Measurements from ENCODE around the gene PRKG1. TPM values are rescaled to one million over a fixed set of nuclear protein-coding genes. Genes with fewer than 3 reads are reported as not detected.

PRKG1 gene
- polyA plus RNA-seq, 4 donors = 0.45 to 7.4 (median 1.3) TPM

DNA sequence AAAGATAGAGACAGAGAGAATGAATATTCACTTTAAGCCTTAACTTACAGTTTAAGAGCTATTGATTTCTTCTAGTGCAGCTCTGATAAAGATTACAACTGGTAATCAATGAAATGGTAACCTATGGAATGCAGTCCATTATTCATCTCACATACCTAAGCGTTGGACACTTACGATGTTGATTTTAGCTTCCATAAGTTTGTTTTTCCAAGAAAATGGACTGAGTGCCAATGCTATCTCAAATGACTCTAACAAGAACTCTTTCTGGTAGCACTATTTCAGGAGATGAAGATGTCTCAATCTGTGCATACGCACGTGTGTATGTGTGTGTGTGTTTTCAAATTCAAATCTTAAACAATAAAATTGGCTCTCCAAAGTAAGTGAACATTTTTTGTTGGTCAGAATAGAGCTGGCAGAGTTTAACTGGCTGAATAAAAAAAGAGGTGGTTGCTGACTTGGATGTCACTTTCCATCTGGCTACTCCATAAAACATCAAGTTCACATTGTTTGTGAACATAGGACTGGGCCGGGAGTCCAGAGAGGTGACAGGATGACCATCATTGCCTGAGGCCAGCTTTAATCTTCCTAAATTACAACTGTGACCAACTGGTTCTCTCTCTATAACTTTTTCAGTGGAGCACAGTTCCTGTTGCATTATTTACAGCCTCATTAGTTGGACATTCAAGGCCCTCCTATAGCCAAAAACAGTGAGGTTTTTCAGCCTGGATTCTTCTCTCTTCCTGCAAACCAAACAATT lies 732.0 kb downstream of the PRKG1 start:
- Histone ChIP-seq H3K9me3 (ENCODE audit: control insufficient read depth in 2 of 2, insufficient read depth in 1 of 2, low read depth in 1 of 2, low read length in 1 of 2) (no peaks in the 10 kb centered on the region), H3K4me3 (ENCODE audit: low read depth in 1 of 3, low read length in 3 of 3) (no peak overlapping the region), H3K27ac (ENCODE audit: low read depth in 1 of 3, low read length in 2 of 3) (no peak overlapping the region), H3K36me3 (ENCODE audit: control insufficient read depth in 3 of 3, insufficient read depth in 2 of 3, low read depth in 1 of 3, low read length in 3 of 3) (no peaks in the 10 kb centered on the region), H3K27me3 (ENCODE audit: control insufficient read depth in 3 of 3, insufficient read depth in 3 of 3, low read length in 3 of 3) (no peaks in the 10 kb centered on the region), H3K4me1 (ENCODE audit: control insufficient read depth in 3 of 3, insufficient read depth in 2 of 3, low read depth in 1 of 3, low read length in 2 of 3) (no peaks in the 10 kb centered on the region)
- WGBS, 3 donors = 90 to 92% (median 92%) methylated on average over 5 of the region's 5 CpGs
- FAIRE-seq = no peak
- no peak for DNase-seq

DNA sequence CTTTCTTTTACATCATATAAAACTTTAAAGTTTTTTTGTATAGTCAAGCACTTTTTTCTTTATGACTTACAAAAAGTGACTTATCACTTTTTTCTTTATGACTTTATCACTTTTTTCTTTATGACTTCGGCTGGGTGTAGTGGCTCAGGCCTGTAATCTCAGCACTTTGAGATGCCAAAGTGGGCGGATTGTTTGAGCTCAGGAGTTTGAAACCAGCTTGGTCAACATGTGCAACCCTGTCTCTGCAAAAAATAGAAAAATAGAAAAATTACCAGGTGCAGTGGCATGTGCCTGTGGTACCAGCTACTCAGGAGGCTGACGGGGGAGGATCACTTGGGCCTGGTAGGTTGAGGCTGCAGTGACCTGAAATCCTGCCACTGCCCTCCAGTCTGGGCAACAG lies 733.9 kb downstream of the PRKG1 start:
- Histone ChIP-seq H3K4me3 (ENCODE audit: low read depth in 1 of 3, low read length in 3 of 3) (no peak overlapping the region), H3K4me1 (ENCODE audit: control insufficient read depth in 3 of 3, insufficient read depth in 2 of 3, low read depth in 1 of 3, low read length in 2 of 3) (no peaks in the 10 kb centered on the region), H3K27me3 (ENCODE audit: control insufficient read depth in 3 of 3, insufficient read depth in 3 of 3, low read length in 3 of 3) (no peaks in the 10 kb centered on the region), H3K36me3 (ENCODE audit: control insufficient read depth in 3 of 3, insufficient read depth in 2 of 3, low read depth in 1 of 3, low read length in 3 of 3) (no peaks in the 10 kb centered on the region), H3K9me3 (ENCODE audit: control insufficient read depth in 2 of 2, insufficient read depth in 1 of 2, low read depth in 1 of 2, low read length in 1 of 2) (no peaks in the 10 kb centered on the region), H3K27ac (ENCODE audit: low read depth in 1 of 3, low read length in 2 of 3) (no peak overlapping the region)
- 49 to 70% (median 67%) methylated on average over 3 of the region's 3 CpGs for WGBS, 3 donors
- no peak for FAIRE-seq
- DNase-seq = no peak

DNA sequence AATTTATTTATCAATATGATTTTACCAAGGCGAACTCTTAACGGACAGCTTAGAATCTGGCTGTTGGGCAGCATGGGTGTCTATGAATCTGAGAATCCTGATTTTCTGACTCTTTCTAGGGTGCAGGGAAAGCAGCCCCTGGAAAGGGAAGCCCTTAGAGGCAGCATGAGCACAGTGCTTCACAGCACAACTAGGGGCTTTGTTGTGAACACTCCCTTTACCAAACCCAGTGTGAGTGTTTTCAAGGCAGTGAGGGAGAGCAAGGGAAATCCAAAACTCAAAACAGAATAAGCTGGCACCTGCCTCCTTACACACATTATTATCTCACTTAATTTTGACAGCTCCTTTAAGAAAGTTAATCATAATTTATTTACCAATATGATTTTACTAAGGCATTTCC lies 741.4 kb downstream of the PRKG1 start:
- 63 to 95% (median 94%) methylated on average over 2 of the region's 2 CpGs for WGBS, 3 donors
- DNase-seq (no peak), FAIRE-seq (no peak)

DNA sequence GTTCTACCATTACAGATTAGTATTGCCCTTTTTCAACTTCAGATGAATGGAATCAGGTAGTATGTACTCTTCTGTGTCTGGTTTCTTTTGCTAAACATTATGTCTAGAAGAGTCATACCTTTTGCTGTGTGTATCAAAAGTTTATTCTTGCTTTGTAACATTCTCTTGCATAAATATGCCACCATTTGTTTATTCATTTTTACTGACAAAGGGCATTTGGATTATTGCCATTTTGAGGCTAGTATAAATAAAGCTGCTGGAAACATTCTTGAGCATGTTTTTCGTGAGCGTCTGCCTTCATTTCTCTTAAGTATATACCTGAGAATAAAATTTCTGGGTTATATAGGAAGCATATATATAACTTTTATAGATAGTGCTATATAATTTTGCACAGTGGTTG lies 746.8 kb downstream of the PRKG1 start:
- Histone ChIP-seq H3K27ac (ENCODE audit: low read depth in 1 of 3, low read length in 2 of 3) (no peak overlapping the region), H3K4me1 (ENCODE audit: control insufficient read depth in 3 of 3, insufficient read depth in 2 of 3, low read depth in 1 of 3, low read length in 2 of 3) (no peaks in the 10 kb centered on the region), H3K4me3 (ENCODE audit: low read depth in 1 of 3, low read length in 3 of 3) (no peak overlapping the region), H3K9me3 (ENCODE audit: control insufficient read depth in 2 of 2, insufficient read depth in 1 of 2, low read depth in 1 of 2, low read length in 1 of 2) (no peaks in the 10 kb centered on the region), H3K36me3 (ENCODE audit: control insufficient read depth in 3 of 3, insufficient read depth in 2 of 3, low read depth in 1 of 3, low read length in 3 of 3) (no peaks in the 10 kb centered on the region), H3K27me3 (ENCODE audit: control insufficient read depth in 3 of 3, insufficient read depth in 3 of 3, low read length in 3 of 3) (no peaks in the 10 kb centered on the region)
- whole genome bisulfite sequencing, 3 donors = 63 to 66% (median 65%) methylated on average over 2 of the region's 2 CpGs
- FAIRE-seq (no peak), DNase-seq (no peak)

More for the DNA sequence above, 741.4 kb downstream of the PRKG1 start:
- no peaks in the 10 kb centered on the region for H3K36me3 ChIP-seq (ENCODE audit: control insufficient read depth in 3 of 3, insufficient read depth in 2 of 3, low read depth in 1 of 3, low read length in 3 of 3)
- no peak overlapping the region for H3K27ac ChIP-seq (ENCODE audit: low read depth in 1 of 3, low read length in 2 of 3)
- H3K4me1 ChIP-seq (ENCODE audit: control insufficient read depth in 3 of 3, insufficient read depth in 2 of 3, low read depth in 1 of 3, low read length in 2 of 3) = no peaks in the 10 kb centered on the region
- no peaks in the 10 kb centered on the region for H3K27me3 ChIP-seq (ENCODE audit: control insufficient read depth in 3 of 3, insufficient read depth in 3 of 3, low read length in 3 of 3)
- no peaks in the 10 kb centered on the region for H3K9me3 ChIP-seq (ENCODE audit: control insufficient read depth in 2 of 2, insufficient read depth in 1 of 2, low read depth in 1 of 2, low read length in 1 of 2)
- H3K4me3 ChIP-seq (ENCODE audit: low read depth in 1 of 3, low read length in 3 of 3) = no peak overlapping the region

DNA sequence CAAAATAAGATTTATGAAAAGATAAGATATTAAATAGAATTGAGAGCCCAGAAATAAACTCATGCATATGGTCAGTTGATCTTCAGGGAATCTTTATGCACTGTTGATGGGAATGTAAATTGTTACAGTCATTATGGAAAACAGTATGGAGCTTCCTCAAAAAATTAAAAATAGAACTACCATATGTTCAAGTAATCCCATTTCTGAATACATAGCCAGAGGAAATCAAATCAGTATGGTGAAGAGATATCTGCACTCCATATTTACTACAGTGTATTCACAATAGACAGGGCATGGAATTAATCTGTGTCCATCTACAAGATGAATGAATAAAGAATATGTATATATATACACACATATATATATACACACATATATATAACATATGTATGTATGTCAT lies 747.5 kb downstream of the PRKG1 start:
- H3K36me3 ChIP-seq (ENCODE audit: control insufficient read depth in 3 of 3, insufficient read depth in 2 of 3, low read depth in 1 of 3, low read length in 3 of 3) = no peaks in the 10 kb centered on the region
- no peak overlapping the region for H3K4me3 ChIP-seq (ENCODE audit: low read depth in 1 of 3, low read length in 3 of 3)
- H3K9me3 ChIP-seq (ENCODE audit: control insufficient read depth in 2 of 2, insufficient read depth in 1 of 2, low read depth in 1 of 2, low read length in 1 of 2) = no peaks in the 10 kb centered on the region
- no peaks in the 10 kb centered on the region for H3K4me1 ChIP-seq (ENCODE audit: control insufficient read depth in 3 of 3, insufficient read depth in 2 of 3, low read depth in 1 of 3, low read length in 2 of 3)
- H3K27ac ChIP-seq (ENCODE audit: low read depth in 1 of 3, low read length in 2 of 3) = no peak overlapping the region
- no peaks in the 10 kb centered on the region for H3K27me3 ChIP-seq (ENCODE audit: control insufficient read depth in 3 of 3, insufficient read depth in 3 of 3, low read length in 3 of 3)
- FAIRE-seq = no peak
- DNase-seq = no peak

DNA sequence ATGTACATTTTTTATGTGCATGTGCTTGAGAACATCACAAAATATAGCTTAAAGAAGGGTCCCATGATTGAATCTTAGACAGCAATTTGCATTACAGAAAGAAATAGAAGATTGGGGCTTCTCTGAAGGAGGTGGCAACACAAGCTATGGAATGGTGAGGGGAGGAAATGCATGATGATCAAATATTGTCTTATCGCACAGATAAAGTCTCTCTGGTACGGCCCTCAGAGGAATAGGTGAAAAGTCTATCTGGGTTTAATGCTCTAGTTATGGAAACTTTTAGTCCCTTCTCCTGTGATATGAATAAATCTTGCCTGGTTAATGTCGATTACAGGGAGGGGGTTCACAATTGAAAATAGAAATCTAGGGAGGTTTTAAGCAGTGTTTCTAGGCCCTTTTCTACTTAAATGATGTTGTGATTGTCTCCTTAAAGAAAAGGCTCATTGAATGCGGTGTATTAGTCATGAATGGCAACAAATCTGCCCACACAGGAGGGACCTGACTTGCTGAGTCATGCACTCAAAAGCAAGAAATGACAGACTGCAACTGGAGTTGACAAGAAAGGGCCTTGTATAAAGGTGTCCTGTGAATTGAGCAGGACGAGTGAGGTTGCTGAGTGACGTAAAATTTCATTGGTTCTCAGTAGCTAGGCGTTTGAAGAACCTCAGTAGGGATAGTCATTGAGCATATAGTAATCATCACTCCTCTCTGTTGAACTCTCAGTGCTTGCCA lies 758.5 kb downstream of the PRKG1 start:
- WGBS, 3 donors = 78 to 85% (median 80%) methylated on average over 7 of the region's 7 CpGs
- no peak for FAIRE-seq
- no peaks in the 10 kb centered on the region for H3K36me3 ChIP-seq (ENCODE audit: control insufficient read depth in 3 of 3, insufficient read depth in 2 of 3, low read depth in 1 of 3, low read length in 3 of 3)

DNA sequence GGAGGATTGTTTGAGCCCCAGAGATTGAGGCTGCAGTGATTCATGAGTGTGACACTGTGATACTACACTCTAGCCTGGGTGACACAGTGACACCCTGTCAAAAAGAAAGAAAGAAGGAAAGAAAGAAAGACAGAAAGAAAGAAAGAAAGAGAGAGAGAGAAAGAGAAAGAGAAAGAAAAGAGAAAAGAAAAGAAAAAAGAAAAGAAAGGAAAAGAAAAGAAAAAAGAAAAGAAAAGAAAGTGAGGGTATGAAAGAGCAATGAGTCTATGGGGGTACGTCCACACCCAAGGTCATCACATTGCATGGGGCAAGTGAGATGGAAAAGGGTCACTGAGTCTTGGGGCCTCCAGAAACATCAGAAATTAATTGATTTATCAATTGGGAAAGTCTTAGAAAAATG lies 760.3 kb downstream of the PRKG1 start:
- Histone ChIP-seq H3K9me3 (ENCODE audit: control insufficient read depth in 2 of 2, insufficient read depth in 1 of 2, low read depth in 1 of 2, low read length in 1 of 2) (no peaks in the 10 kb centered on the region), H3K4me1 (ENCODE audit: control insufficient read depth in 3 of 3, insufficient read depth in 2 of 3, low read depth in 1 of 3, low read length in 2 of 3) (no peaks in the 10 kb centered on the region), H3K36me3 (ENCODE audit: control insufficient read depth in 3 of 3, insufficient read depth in 2 of 3, low read depth in 1 of 3, low read length in 3 of 3) (no peaks in the 10 kb centered on the region), H3K27ac (ENCODE audit: low read depth in 1 of 3, low read length in 2 of 3) (no peak overlapping the region), H3K4me3 (ENCODE audit: low read depth in 1 of 3, low read length in 3 of 3) (no peak overlapping the region), H3K27me3 (ENCODE audit: control insufficient read depth in 3 of 3, insufficient read depth in 3 of 3, low read length in 3 of 3) (no peaks in the 10 kb centered on the region)
- FAIRE-seq = no peak
- DNase-seq = no peak
- WGBS, 3 donors = 87 to 92% (median 92%) methylated on average over 1 of the region's 1 CpG

More for the DNA sequence above, 758.5 kb downstream of the PRKG1 start:
- Histone ChIP-seq H3K27ac (ENCODE audit: low read depth in 1 of 3, low read length in 2 of 3) (no peak overlapping the region), H3K9me3 (ENCODE audit: control insufficient read depth in 2 of 2, insufficient read depth in 1 of 2, low read depth in 1 of 2, low read length in 1 of 2) (peaks cover 0 to 4% of the 10 kb centered on the region in 2 donors), H3K4me1 (ENCODE audit: control insufficient read depth in 3 of 3, insufficient read depth in 2 of 3, low read depth in 1 of 3, low read length in 2 of 3) (no peaks in the 10 kb centered on the region), H3K27me3 (ENCODE audit: control insufficient read depth in 3 of 3, insufficient read depth in 3 of 3, low read length in 3 of 3) (no peaks in the 10 kb centered on the region), H3K4me3 (ENCODE audit: low read depth in 1 of 3, low read length in 3 of 3) (no peak overlapping the region)
- no peak for DNase-seq

DNA sequence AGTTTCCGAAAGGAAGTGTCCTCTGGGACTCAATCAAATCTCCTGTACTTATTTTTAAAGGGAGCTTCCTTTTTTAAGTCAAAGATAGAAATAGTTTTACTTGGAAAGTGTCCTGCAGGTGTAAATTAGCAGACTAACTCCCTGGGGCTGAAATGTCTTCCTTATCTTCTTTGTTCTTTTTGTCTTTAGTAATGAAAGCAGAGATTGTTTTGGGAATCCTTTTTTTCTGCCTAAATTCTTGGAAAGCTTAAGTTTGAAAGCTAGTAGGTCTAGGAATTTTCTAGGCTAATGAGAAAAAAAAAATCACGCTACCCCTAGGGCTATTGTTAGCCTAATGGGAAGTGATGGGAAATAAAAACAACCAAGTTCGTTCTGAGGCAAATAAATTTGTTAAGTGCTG lies 764.2 kb downstream of the PRKG1 start:
- Histone ChIP-seq H3K27me3 (ENCODE audit: control insufficient read depth in 3 of 3, insufficient read depth in 3 of 3, low read length in 3 of 3) (no peaks in the 10 kb centered on the region), H3K36me3 (ENCODE audit: control insufficient read depth in 3 of 3, insufficient read depth in 2 of 3, low read depth in 1 of 3, low read length in 3 of 3) (no peaks in the 10 kb centered on the region), H3K9me3 (ENCODE audit: control insufficient read depth in 2 of 2, insufficient read depth in 1 of 2, low read depth in 1 of 2, low read length in 1 of 2) (no peaks in the 10 kb centered on the region), H3K27ac (ENCODE audit: low read depth in 1 of 3, low read length in 2 of 3) (no peak overlapping the region), H3K4me3 (ENCODE audit: low read depth in 1 of 3, low read length in 3 of 3) (no peak overlapping the region), H3K4me1 (ENCODE audit: control insufficient read depth in 3 of 3, insufficient read depth in 2 of 3, low read depth in 1 of 3, low read length in 2 of 3) (no peaks in the 10 kb centered on the region)
- FAIRE-seq = no peak
- no peak for DNase-seq
- WGBS, 3 donors = 69 to 86% (median 83%) methylated on average over 3 of the region's 3 CpGs
